Measurements from ENCODE around the gene NPAS2.

Gene NPAS2

DNA sequence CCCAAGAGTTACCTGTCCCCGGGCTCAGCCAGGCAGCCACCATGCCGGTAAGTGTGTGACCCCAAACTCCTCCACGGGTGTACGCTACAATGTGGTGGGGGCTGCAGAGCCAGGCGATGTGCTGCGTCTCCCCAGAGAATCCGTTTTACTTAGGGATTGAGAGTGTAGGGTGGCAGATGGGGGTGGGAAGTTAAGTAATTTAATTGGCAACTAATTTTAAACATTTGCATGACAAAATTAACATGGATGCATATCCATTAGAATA lies 155.5 kb downstream of the NPAS2 start:
- no peak for TF ChIP-seq CTCF (IDR thresholded peaks at IDR 0.05)

DNA sequence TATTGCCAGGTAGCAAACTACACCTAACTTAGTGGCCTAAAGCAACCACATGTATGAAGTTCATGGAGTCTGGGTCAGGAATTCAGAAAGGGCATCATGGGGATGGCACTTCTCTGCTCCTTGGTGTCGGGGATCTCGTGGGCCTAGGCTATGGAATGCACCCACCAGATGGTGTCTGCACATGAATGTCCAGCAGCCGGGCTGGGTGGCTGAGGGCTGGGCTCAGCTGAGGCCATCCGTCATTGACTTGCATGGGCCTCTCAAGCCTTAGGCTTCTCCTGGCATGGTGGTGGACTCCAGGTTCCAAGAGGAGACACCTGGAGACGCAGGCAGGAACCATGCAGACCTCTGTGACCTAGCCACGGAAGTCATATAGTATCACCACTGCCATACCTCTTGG lies 156.1 kb downstream of the NPAS2 start:
- TF ChIP-seq CTCF (IDR thresholded peaks at IDR 0.05) = no peak

- TF ChIP-seq CTCF (IDR thresholded peaks at IDR 0.05) = no peak
Observed at GRCh38 chr2:100976645-100977391, 156.9 kb downstream of the NPAS2 start.

- no peak for TF ChIP-seq CTCF (IDR thresholded peaks at IDR 0.05)
Observed at GRCh38 chr2:100977511-100977910, 157.6 kb downstream of the NPAS2 start.

- TF ChIP-seq CTCF (IDR thresholded peaks at IDR 0.05) = no peak
Observed at GRCh38 chr2:100978582-100979191, 158.7 kb downstream of the NPAS2 start.

GRCh38 chr2:100980046-100980445 lies 160.1 kb downstream of the NPAS2 start:
- no peak for TF ChIP-seq CTCF (IDR thresholded peaks at IDR 0.05)

GRCh38 chr2:100981011-100981410 lies 161.1 kb downstream of the NPAS2 start:
- no peak for TF ChIP-seq CTCF (IDR thresholded peaks at IDR 0.05)
